ENCODE measurements around the gene LOXL1. TPM values are rescaled to one million over a fixed set of nuclear protein-coding genes. Genes with fewer than 3 reads are reported as not detected.
A peak's percentile ranks its signal among the peaks of the same experiment; 100 is the strongest.

The LOXL1 gene
- total and polyA plus RNA-seq, 10 of the 15 experiments (the other 5 are each of a cell fraction or from before 2014, with no cell fraction given), result 0.07 to 0.15 TPM; not detected in 8

- TF ChIP-seq ZNF217 (IDR thresholded peaks at IDR 0.05) (no peak), TARDBP (IDR thresholded peaks at IDR 0.05; ENCODE audit: borderline replicate concordance) (no peak), SUZ12 (IDR thresholded peaks at IDR 0.05; ENCODE audit: unreplicated experiment) (peak; percentile 36), CUX1 (IDR thresholded peaks at IDR 0.05; ENCODE audit: insufficient replicate concordance, low read depth, low read length) (no peak), USF2 (IDR thresholded peaks at IDR 0.05; ENCODE audit: borderline replicate concordance, low read depth, low read length) (no peak)
Measured at GRCh38 chr15:73927476-73928240, 1.4 kb downstream of the LOXL1 start (continued).

- CTCF ChIA-PET, result interaction anchor here (1.2 to 1.8 kb wide), 2 partner anchors 31 to 54 kb away, joined by 3 to 4 read pairs; partner anchors contain the start of gene TBC1D21
- Histone ChIP-seq H3K4me2 (ENCODE audit: control insufficient read depth, insufficient read depth) (peak overlapping the region; percentile 48), H3K27me3 (replicated peaks in 1 of 2; ENCODE audit: control insufficient read depth in 2 of 2, insufficient read depth in 2 of 2, low read length in 1 of 2) (peaks cover 11 to 14% of the 10 kb centered on the region in 2 experiments), H3K4me1 (ENCODE audit: control insufficient read depth, insufficient read depth, low read length) (no peaks in the 10 kb centered on the region), H3K27ac (ENCODE audit: control insufficient read depth, insufficient read depth) (no peak overlapping the region), H3K9me3 (replicated peaks; ENCODE audit: control insufficient read depth, insufficient read depth, low read length) (no peaks in the 10 kb centered on the region), H2AFZ (ENCODE audit: control insufficient read depth, low read depth, low read length) (no peak overlapping the region), H3K36me3 (ENCODE audit: control insufficient read depth in 2 of 2, insufficient read depth in 2 of 2, low read length in 1 of 2) (no peaks in the 10 kb centered on the region), H4K20me1 (ENCODE audit: control insufficient read depth, insufficient read depth) (no peaks in the 10 kb centered on the region), H3K4me3 (no peak overlapping the region), H3K9ac (ENCODE audit: control insufficient read depth, insufficient read depth, low read length) (no peak overlapping the region), H3K79me2 (ENCODE audit: control insufficient read depth, insufficient read depth, low read length) (no peaks in the 10 kb centered on the region)
- ATAC-seq (no peak), FAIRE-seq (no peak), DNase-seq (ENCODE audit: low read depth, low spot score) (no peak)
- in situ Hi-C loops (cut with MboI), result no loop called here
- POLR2A ChIA-PET, result no interaction called here
- no TSS peak for BruUV-seq (replicated peaks)
- SMC1A ChIA-PET (ENCODE audit: uncharacterized antibody, unreplicated experiment), result no interaction called here
- 88% methylated on average over 3 of the region's 3 CpGs for WGBS (ENCODE audit: insufficient coverage, insufficient replicate concordance, low lambda C conversion rate, missing lambda C conversion rate)
- intact Hi-C loops (cut with micrococcal nuclease; ENCODE audit: unreplicated experiment), result no loop called here
- TF ChIP-seq WRNIP1 (IDR thresholded peaks at IDR 0.05; ENCODE audit: borderline replicate concordance, low read depth, low read length), result no peak
- TF ChIP-seq TARDBP (IDR thresholded peaks at IDR 0.05; ENCODE audit: borderline replicate concordance), result no peak
- RAD21 ChIA-PET (ENCODE audit: unreplicated experiment), result no interaction called here
Measured at GRCh38 chr15:73928241-73928579, 1.9 kb downstream of the LOXL1 start.
